Kidney (tissue), 14 donors: Measurements from ENCODE around the gene ADARB1. TPM values are rescaled to one million over a fixed set of nuclear protein-coding genes. Genes with fewer than 3 reads are reported as not detected.

Experiments
- DNase-seq, 5 donors: peaks; one replicate each; pipeline ENCODE4 v3.0.0-alpha.2; 2013 to 2020
- FAIRE-seq: peaks from 2 replicates; lab custom pipeline; 2012; peaks lifted over from hg19 to GRCh38; lab: Jason Lieb, UNC
- H3K27ac ChIP-seq, 2 donors: one replicate each; pipeline ENCODE4 v1.7.0; 2013; ENCODE audit warnings: low read depth in 2 of 2, low read length in 2 of 2, inconsistent platforms in 1 of 2
- H3K27me3 ChIP-seq: one replicate; pipeline ENCODE4 v1.7.1; 2013; ENCODE audit warnings: low read length, inconsistent platforms; ENCODE audit not compliant: control insufficient read depth, insufficient read depth
- H3K36me3 ChIP-seq, 3 donors: one replicate each; pipeline versions ENCODE4 v1.7.0 to v1.7.1; 2013; ENCODE audit warnings: low read length in 3 of 3, control low read depth in 1 of 3, inconsistent platforms in 1 of 3; ENCODE audit not compliant: insufficient read depth in 3 of 3, control insufficient read depth in 2 of 3
- H3K4me1 ChIP-seq, 3 donors: one replicate each; pipeline versions ENCODE4 v1.7.0 to v1.7.1; 2013; ENCODE audit warnings: low read length in 3 of 3, inconsistent platforms in 1 of 3, low read depth in 1 of 3; ENCODE audit not compliant: control insufficient read depth in 2 of 3, insufficient read depth in 2 of 3
- H3K4me3 ChIP-seq, 3 donors: one replicate each; pipeline versions ENCODE4 v1.7.0 to v1.8.1; 2013; ENCODE audit warnings: low read length in 3 of 3, control low read depth in 1 of 3, inconsistent platforms in 1 of 3
- H3K9ac ChIP-seq, 3 donors: one replicate each; pipeline versions ENCODE4 v1.7.0 to v1.7.1; 2013; ENCODE audit warnings: low read length in 3 of 3, control low read depth in 1 of 3, inconsistent platforms in 1 of 3
- H3K9me3 ChIP-seq, 3 donors: one replicate each; pipeline versions ENCODE4 v1.7.0 to v1.7.1; 2013; ENCODE audit warnings: low read length in 3 of 3, control low read depth in 1 of 3, inconsistent platforms in 1 of 3; ENCODE audit not compliant: control insufficient read depth in 2 of 3, insufficient read depth in 1 of 3
- CTCF ChIP-seq: IDR thresholded peaks from 3 replicates; pipeline ENCODE4 v1.5.1; 2012; ENCODE audit warnings: mild to moderate bottlenecking, moderate library complexity, borderline replicate concordance; ENCODE audit not compliant: insufficient read depth; ENCODE audit errors: extremely low read depth
- intact Hi-C: fragments of 100-400 bp; cut with DNase I; formaldehyde crosslinking; loops from one replicate; pipeline ENCODE4 v1.11.1; 2022
- polyA plus RNA-seq: library from polyadenylated mRNA; stranded (reverse); fragments of 350-450 nt; fragmentation: Illumina TruSeq; extraction: RNeasy Lipid Tissue Mini Kit (QIAGEN cat#74804); gene quantifications from one replicate; pipeline ENCODE4 v1.2.3, GENCODE V29; 2014; ENCODE audit warnings: low read depth, low replicate concordance; ENCODE audit not compliant: insufficient read depth
- total RNA-seq: library from RNA; stranded (reverse); fragmentation: NEBNext Ultra II Directional; extraction: Animal tissue kit (Norgen Biotek cat#: 25700); gene quantifications from one replicate; pipeline ENCODE4 v1.2.1, GENCODE V29; 2021
- donor health status: control.
- donor health status: control.
- donor health status: control.
- donor health status: control.
- donor health status: control.
- donor health status: DM: yes; HTN: yes; CAD: no.
- donor health status: Normal renal cell carcinoma (clear cell type).

ADARB1 gene
- total and polyA plus RNA-seq, 2 donors from 2014 or later, result 6.7 to 34.9 TPM

GRCh38 chr21:45166931-45167330 is 92.6 kb downstream of the ADARB1 start:
- peaks cover 0 to 6% (median 0%) of the 10 kb centered on the region in 3 donors for H3K4me1 ChIP-seq
- H3K36me3 ChIP-seq, result no peaks in the 10 kb centered on the region
- FAIRE-seq (no peak), DNase-seq (no peak)
- TF ChIP-seq CTCF, result no peak
- no peak overlapping the region for H3K27ac ChIP-seq
- intact Hi-C loops, result no loop called here
- no peaks in the 10 kb centered on the region for H3K27me3 ChIP-seq
- H3K9me3 ChIP-seq, result no peaks in the 10 kb centered on the region
- no peak overlapping the region for H3K9ac ChIP-seq
- no peak overlapping the region for H3K4me3 ChIP-seq

GRCh38 chr21:45167796-45168222 is 93.4 kb downstream of the ADARB1 start:
- peaks cover 0 to 6% (median 0%) of the 10 kb centered on the region in 3 donors for H3K4me1 ChIP-seq

GRCh38 chr21:45168522-45168921 is 94.1 kb downstream of the ADARB1 start:
- FAIRE-seq, result no peak
- Histone ChIP-seq H3K9me3 (no peaks in the 10 kb centered on the region), H3K4me1 (peaks cover 0 to 6% (median 0%) of the 10 kb centered on the region in 3 donors), H3K27me3 (no peaks in the 10 kb centered on the region), H3K36me3 (no peaks in the 10 kb centered on the region), H3K9ac (no peak overlapping the region), H3K27ac (no peak overlapping the region), H3K4me3 (no peak overlapping the region)
- no peak for TF ChIP-seq CTCF
- DNase-seq, result no peak
- intact Hi-C loops, result no loop called here

More at GRCh38 chr21:45167796-45168222, 93.4 kb downstream of the ADARB1 start:
- Histone ChIP-seq H3K27me3 (no peaks in the 10 kb centered on the region), H3K9me3 (no peaks in the 10 kb centered on the region), H3K36me3 (no peaks in the 10 kb centered on the region), H3K4me3 (no peak overlapping the region), H3K9ac (no peak overlapping the region), H3K27ac (no peak overlapping the region)
- no peak for TF ChIP-seq CTCF
- FAIRE-seq, result no peak
- intact Hi-C loops, result no loop called here
- no peak for DNase-seq

GRCh38 chr21:45169001-45169400 is 94.6 kb downstream of the ADARB1 start:
- Histone ChIP-seq H3K4me1 (peaks cover 0 to 6% (median 0%) of the 10 kb centered on the region in 3 donors), H3K27me3 (no peaks in the 10 kb centered on the region), H3K9ac (no peak overlapping the region), H3K36me3 (no peaks in the 10 kb centered on the region), H3K4me3 (no peak overlapping the region), H3K9me3 (no peaks in the 10 kb centered on the region), H3K27ac (no peak overlapping the region)
- DNase-seq, result no peak
- intact Hi-C loops, result no loop called here
- FAIRE-seq, result no peak
- TF ChIP-seq CTCF, result no peak
